K562 (cell line): ENCODE results near the gene RNF222. TPM values are rescaled to one million over a fixed set of nuclear protein-coding genes. Genes with fewer than 3 reads are reported as not detected.

Source experiments
- CHD7 ChIP-seq: fragments of 200-600 bp; sonication (generic); IDR thresholded peaks from one replicate; pipeline ENCODE4 v1.6.1; 2012; ENCODE audit warnings: mild to moderate bottlenecking, low read depth, low read length, inconsistent platforms
- LEF1 ChIP-seq: fragments of 450-650 bp; IDR thresholded peaks from 2 replicates; pipeline ENCODE4 v1.6.1; 2016; ENCODE audit warnings: mild to moderate bottlenecking
- RBBP5 ChIP-seq: fragments of 200-600 bp; sonication (generic); IDR thresholded peaks from 2 replicates; pipeline ENCODE4 v1.6.1; 2012; ENCODE audit warnings: borderline replicate concordance, mild to moderate bottlenecking, low read length, control low read depth, inconsistent platforms; ENCODE audit not compliant: insufficient read depth, poor library complexity, severe bottlenecking
- SRF ChIP-seq, 2 experiments: fragments of 250-450, 450-650 bp in 1 of 2; sonication (Bioruptor Pico) in 1 of 2; sonication (generic) in 1 of 2; formaldehyde crosslinking; IDR thresholded peaks; 2 replicates each; pipeline versions ENCODE4 v1.5.0 to v1.5.1; 2020 to 2022; ENCODE audit warnings: mild to moderate bottlenecking in 1 of 2, missing genetic modification reagents in 1 of 2
- TEAD4 ChIP-seq, 2 experiments: sonication (generic) in 1 of 2; formaldehyde crosslinking in 1 of 2; IDR thresholded peaks; 2 replicates each; pipeline versions ENCODE4 v1.6.1 to v1.8.0; 2012 to 2022; ENCODE audit warnings: borderline replicate concordance in 1 of 2, inconsistent platforms in 1 of 2, low read length in 1 of 2, mild to moderate bottlenecking in 1 of 2, missing genetic modification reagents in 1 of 2
- ZNF407 ChIP-seq: fragments of 450-650 bp; IDR thresholded peaks from 2 replicates; pipeline ENCODE4 v1.6.1; 2016; ENCODE audit warnings: low read depth
- polyA plus RNA-seq, 8 experiments: library from polyadenylated mRNA; depleted of rRNA in 4 of 8; stranded (reverse) in 5 of 8; unstranded in 3 of 8; fragments of >200 nt; fragmentation: Nextera tagmentation in 2 of 8; fragmentation: Illumina TruSeq in 1 of 8; extraction: Ambion mirVana in 2 of 8; extraction: Trizol in 1 of 8; gene quantifications; 2 replicates each; pipeline versions ENCODE4 v1.2.1 to v1.2.3, GENCODE V29; 2011 to 2014; ENCODE audit warnings: inconsistent platforms in 1 of 8, missing spikeins in 1 of 8
- total RNA-seq, 7 experiments: library from RNA; depleted of rRNA in 6 of 7; stranded (reverse); fragments of >200 nt in 6 of 7; fragmentation: Illumina TruSeq in 2 of 7; extraction: Trizol in 2 of 7; gene quantifications; 2 replicates each; pipeline versions ENCODE4 v1.2.1 to v1.2.3, GENCODE V29; 2011 to 2021; ENCODE audit warnings: low replicate concordance in 1 of 7

The RNF222 gene
- total and polyA plus RNA-seq, 9 of the 15 experiments (the other 6 are each of a cell fraction or from before 2014, with no cell fraction given): not detected

- TF ChIP-seq CHD7 (no peak), RBBP5 (peak; percentile 23), SRF (CRISPR knock-in tag; IDR thresholded peaks at IDR 0.05) (peak in 1 of 2 experiments; percentile 54; a peak in 1 of 4 replicates), LEF1 (no peak), ZNF407 (peak; percentile 62), TEAD4 (IDR thresholded peaks at IDR 0.05; ENCODE audit: low read length) (0 out of 2 replicates have a peak, but pooled peaks have one; percentile 13), TEAD4 (CRISPR knock-in tag; IDR thresholded peaks at IDR 0.05; ENCODE audit: borderline replicate concordance) (no peak)
Measured at GRCh38 chr17:8383143-8383822, 14.3 kb downstream of the RNF222 start, which contains the start of gene RPL26 (continued).
